HEK293 (cell line): ENCODE measurements around the gene MON2.

ENCODE experiments used
- CTCF ChIA-PET: fragments of 350-600 bp; formaldehyde crosslinking; extraction: SDS; loops from one replicate; lab custom pipeline; 2021; ENCODE audit warnings: antibody characterized with exemption; lab: Yijun Ruan, JAX
- POLR2A ChIA-PET: fragments of 300-600 bp; formaldehyde crosslinking; extraction: SDS; loops from one replicate; lab custom pipeline; 2020; ENCODE audit warnings: antibody characterized with exemption, inconsistent platforms; lab: Yijun Ruan, JAX
- H3K27ac ChIP-seq: fragments of 200-500 bp; sonication (Bioruptor generic); 2 replicates; pipeline ENCODE4 v1.5.1; 2014; ENCODE audit warnings: low read depth, low read length, control low read depth, inconsistent platforms; ENCODE audit errors: extremely low read depth
- H3K36me3 ChIP-seq, 2 experiments: fragments of 200-500 bp in 1 of 2; sonication (Bioruptor generic) in 1 of 2; 1 replicate in 1 of 2; 2 replicates in 1 of 2; pipeline ENCODE4 v1.5.1; 2014 to 2017; ENCODE audit warnings: inconsistent platforms in 2 of 2, low read length in 2 of 2; ENCODE audit not compliant: control insufficient read depth in 2 of 2, insufficient read depth in 1 of 2
- H3K4me1 ChIP-seq: fragments of 200-500 bp; sonication (Bioruptor generic); 2 replicates; pipeline ENCODE4 v1.5.1; 2014; ENCODE audit warnings: mild to moderate bottlenecking, low read length, inconsistent platforms; ENCODE audit not compliant: control insufficient read depth, insufficient read depth
- H3K4me3 ChIP-seq: 2 replicates; pipeline ENCODE4 v1.5.1; 2011; ENCODE audit warnings: low read depth, mild to moderate bottlenecking, control low read depth, low read length, moderate library complexity
- H3K9me3 ChIP-seq: fragments of 200-500 bp; sonication (Bioruptor generic); 2 replicates; pipeline ENCODE4 v1.5.1; 2014; ENCODE audit warnings: low read depth, low read length, inconsistent platforms; ENCODE audit not compliant: control insufficient read depth, insufficient read depth
- CTCF ChIP-seq: fragments of 450-650 bp; formaldehyde crosslinking; IDR thresholded peaks from 2 replicates; pipeline ENCODE4 v1.5.1; 2016; ENCODE audit warnings: missing biosample characterization, missing genetic modification characterization
- PRDM1 ChIP-seq: fragments of 450-650 bp; formaldehyde crosslinking; IDR thresholded peaks from 2 replicates; pipeline ENCODE4; 2016; ENCODE audit warnings: missing biosample characterization, missing genetic modification characterization
- WT1 ChIP-seq: fragments of 450-650 bp; formaldehyde crosslinking; IDR thresholded peaks from 2 replicates; pipeline ENCODE4 v1.5.1; 2016; ENCODE audit warnings: missing biosample characterization, missing genetic modification characterization
- ZBTB1 ChIP-seq: fragments of 450-650 bp; formaldehyde crosslinking; IDR thresholded peaks from 2 replicates; pipeline ENCODE4 v1.5.1; 2016; ENCODE audit warnings: missing biosample characterization, missing genetic modification characterization
- ZBTB49 ChIP-seq: fragments of 450-650 bp; formaldehyde crosslinking; IDR thresholded peaks from 2 replicates; pipeline ENCODE4 v1.5.1; 2016; ENCODE audit warnings: missing biosample characterization, missing genetic modification characterization, low read depth
- ZNF169 ChIP-seq: fragments of 450-650 bp; formaldehyde crosslinking; IDR thresholded peaks from 2 replicates; pipeline ENCODE4 v1.5.1; 2016; ENCODE audit warnings: missing biosample characterization, missing genetic modification characterization
- ZNF174 ChIP-seq: fragments of 450-650 bp; formaldehyde crosslinking; IDR thresholded peaks from 2 replicates; pipeline ENCODE4 v1.5.0; 2017; ENCODE audit warnings: missing biosample characterization, mild to moderate bottlenecking, missing genetic modification characterization
- ZNF362 ChIP-seq: fragments of 450-650 bp; formaldehyde crosslinking; IDR thresholded peaks from 2 replicates; pipeline ENCODE4 v1.5.1; 2016; ENCODE audit warnings: missing biosample characterization, missing genetic modification characterization
- ZNF514 ChIP-seq: fragments of 450-650 bp; formaldehyde crosslinking; IDR thresholded peaks from 2 replicates; pipeline ENCODE4 v1.5.1; 2016; ENCODE audit warnings: missing biosample characterization, missing genetic modification characterization
- ZNF555 ChIP-seq: fragments of 450-650 bp; formaldehyde crosslinking; conservative IDR thresholded peaks from 2 replicates; pipeline ENCODE4 v1.5.1; 2017; ENCODE audit warnings: missing biosample characterization, mild to moderate bottlenecking, missing genetic modification characterization, inconsistent platforms
- ZNF610 ChIP-seq: fragments of 450-650 bp; formaldehyde crosslinking; IDR thresholded peaks from 2 replicates; pipeline ENCODE4 v1.5.1; 2016; ENCODE audit warnings: missing biosample characterization, missing genetic modification characterization, borderline replicate concordance
- ZNF621 ChIP-seq: fragments of 450-650 bp; formaldehyde crosslinking; IDR thresholded peaks from 2 replicates; pipeline ENCODE4 v1.5.1; 2017; ENCODE audit warnings: missing biosample characterization, missing genetic modification characterization
- ZNF701 ChIP-seq: fragments of 450-650 bp; formaldehyde crosslinking; IDR thresholded peaks from 2 replicates; pipeline ENCODE4 v1.5.1; 2016; ENCODE audit warnings: missing biosample characterization, missing genetic modification characterization
- ZNF830 ChIP-seq: fragments of 450-650 bp; IDR thresholded peaks from 2 replicates; pipeline ENCODE4 v1.5.0; 2018; ENCODE audit warnings: missing biosample characterization, missing genetic modification characterization, low read depth, mild to moderate bottlenecking, moderate library complexity
- ZNF843 ChIP-seq: fragments of 450-650 bp; formaldehyde crosslinking; IDR thresholded peaks from 2 replicates; pipeline ENCODE4 v1.5.1; 2016; ENCODE audit warnings: missing biosample characterization, missing genetic modification characterization
- ZSCAN30 ChIP-seq: fragments of 450-650 bp; IDR thresholded peaks from 2 replicates; pipeline ENCODE4 v1.5.1; 2018; ENCODE audit warnings: missing biosample characterization, mild to moderate bottlenecking, missing genetic modification characterization, moderate library complexity

The MON2 gene

GRCh38 chr12:62597253-62597652, 130.6 kb downstream of the MON2 start:
- Histone ChIP-seq H3K9me3 (no peaks in the 10 kb centered on the region), H3K4me3 (no peak overlapping the region), H3K4me1 (0 out of 2 replicates have a peak, but pooled peaks cover 3% of the 10 kb centered on the region), H3K27ac (no peak overlapping the region), H3K36me3 (peaks cover 0 to 6% of the 10 kb centered on the region in 2 experiments; a peak in 2 of 3 replicates)
- TF ChIP-seq PRDM1 (peak; percentile 72), ZBTB1 (tag by site-specific recombination) (no peak)
- POLR2A ChIA-PET, result no interaction called here
- CTCF ChIA-PET, result no interaction called here

- no peaks in the 10 kb centered on the region for H3K36me3 ChIP-seq
- no peak overlapping the region for H3K27ac ChIP-seq
- ChIA-PET CTCF (interaction anchor here (0.7 to 0.9 kb wide), 3 partner anchors 130 to 195 kb away, joined by 3 to 4 read pairs (median 4); no protein-coding TSS in a partner anchor), POLR2A (no interaction called here)
- no peak overlapping the region for H3K4me3 ChIP-seq
- H3K9me3 ChIP-seq, result no peaks in the 10 kb centered on the region
- 0 out of 2 replicates have a peak, but pooled peaks cover 3% of the 10 kb centered on the region for H3K4me1 ChIP-seq
- TF ChIP-seq ZNF362 (tag by site-specific recombination), result no peak
- TF ChIP-seq ZNF843 (tag by site-specific recombination), result no peak
- no peak for TF ChIP-seq ZNF701
- no peak for TF ChIP-seq CTCF (tag by site-specific recombination)
- no peak for TF ChIP-seq ZNF621 (tag by site-specific recombination)
- no peak for TF ChIP-seq ZBTB49 (tag by site-specific recombination)
- no peak for TF ChIP-seq ZNF830 (tag by site-specific recombination)
- no peak for TF ChIP-seq ZNF555 (tag by site-specific recombination)
- TF ChIP-seq, all 188 proteins: peak for 0
Measured at GRCh38 chr12:62598846-62599245, 132.2 kb downstream of the MON2 start.

- Histone ChIP-seq H3K27ac (no peak overlapping the region), H3K4me3 (no peak overlapping the region), H3K36me3 (no peaks in the 10 kb centered on the region), H3K4me1 (peaks cover 3% of the 10 kb centered on the region; the same call in 1 of the 2 replicates), H3K9me3 (no peaks in the 10 kb centered on the region)
- CTCF ChIA-PET, result interaction anchor here (0.6 to 1.0 kb wide), 4 partner anchors 9 to 757 kb away, joined by 3 to 5 read pairs (median 4); no protein-coding TSS in a partner anchor
- POLR2A ChIA-PET, result no interaction called here
- no peak for TF ChIP-seq ZNF610 (tag by site-specific recombination)
- TF ChIP-seq WT1 (tag by site-specific recombination), result no peak
- TF ChIP-seq ZSCAN30 (tag by site-specific recombination), result no peak
- no peak for TF ChIP-seq ZNF169 (tag by site-specific recombination)
- TF ChIP-seq ZNF174, result no peak
- no peak for TF ChIP-seq ZNF514 (tag by site-specific recombination)
Measured at GRCh38 chr12:62599854-62600437, 133.3 kb downstream of the MON2 start.
